Spleen (tissue), 7 donors: ENCODE data around the gene XRCC3.

Source experiments
- POLR2A ChIP-seq, 3 donors: fragments of 450-650 bp; IDR thresholded peaks; one replicate each; pipeline ENCODE4 v1.5.1; 2017; ENCODE audit warnings: antibody characterized with exemption in 3 of 3, mild to moderate bottlenecking in 1 of 3
- POLR2AphosphoS5 ChIP-seq, 3 donors: sonication (generic); formaldehyde crosslinking; IDR thresholded peaks; one replicate each; pipeline ENCODE4 v1.5.1; 2017; ENCODE audit warnings: antibody characterized with exemption in 3 of 3
- TF ChIP-seq, protein P1 (sequence below), 11 experiments: fragments of 200-600 bp in 7 of 11; fragments of 450-650 bp in 4 of 11; sonication (generic) in 4 of 11; IDR thresholded peaks in 8 of 11; conservative IDR thresholded peaks in 3 of 11; 1 replicate in 7 of 11; 2 replicates in 4 of 11; pipeline versions ENCODE4 v1.4.0 to v1.8.0; 2016 to 2021; ENCODE audit warnings: antibody characterized with exemption in 11 of 11, inconsistent platforms in 4 of 11, mild to moderate bottlenecking in 1 of 11
- donor health status: DM: no; HTN: no; CAD: no; lungs with moderate emphysema.
- donor health status: DM: no; HTN: no; CAD: no.
- donor health status: DM: no; HTN: no; CAD: no.

DNA sequence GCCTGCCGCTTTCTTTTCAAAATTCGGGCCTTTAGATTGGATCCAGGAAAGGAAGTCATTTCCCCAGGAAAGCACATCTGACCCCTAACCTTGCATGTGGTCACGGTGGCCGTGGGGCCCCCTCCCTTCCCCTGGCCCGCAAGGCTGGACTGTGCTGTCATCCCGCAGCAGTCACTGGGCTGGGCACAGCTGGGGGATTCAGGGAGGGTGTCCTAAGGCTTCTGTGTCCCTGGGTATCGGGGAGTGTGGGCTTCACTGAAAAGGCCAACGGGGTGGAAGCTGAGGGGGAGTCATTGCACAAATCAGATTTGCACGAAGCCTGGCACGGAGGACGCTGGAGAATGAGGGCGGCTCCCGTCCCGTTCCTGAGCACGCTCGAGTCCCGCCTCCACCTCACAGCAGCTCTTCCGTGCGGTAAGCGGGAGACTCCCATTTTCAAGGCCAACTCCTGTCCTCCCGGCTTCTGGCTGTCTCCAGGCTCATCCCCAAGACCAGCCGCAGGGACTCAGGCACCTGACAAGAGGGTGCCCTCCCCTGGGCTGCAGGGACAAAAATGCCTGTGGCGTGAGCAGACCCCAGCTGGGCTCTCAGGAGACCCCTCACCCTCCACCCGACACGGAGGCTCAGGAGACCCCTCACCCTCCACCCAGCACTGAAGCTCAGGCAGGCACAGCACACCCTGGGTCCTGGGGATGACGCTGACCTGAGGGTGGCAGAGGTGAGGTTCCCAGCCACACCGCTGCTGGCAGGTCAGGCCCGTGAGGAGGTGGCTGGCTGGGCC is 9.6 kb downstream of the XRCC3 start:
- TF ChIP-seq POLR2AphosphoS5 (IDR thresholded peaks at IDR 0.05) (peak; percentile 61 to 82 (median 77)), POLR2A (IDR thresholded peaks at IDR 0.05) (no peak)
- TF ChIP-seq, protein P1, sequence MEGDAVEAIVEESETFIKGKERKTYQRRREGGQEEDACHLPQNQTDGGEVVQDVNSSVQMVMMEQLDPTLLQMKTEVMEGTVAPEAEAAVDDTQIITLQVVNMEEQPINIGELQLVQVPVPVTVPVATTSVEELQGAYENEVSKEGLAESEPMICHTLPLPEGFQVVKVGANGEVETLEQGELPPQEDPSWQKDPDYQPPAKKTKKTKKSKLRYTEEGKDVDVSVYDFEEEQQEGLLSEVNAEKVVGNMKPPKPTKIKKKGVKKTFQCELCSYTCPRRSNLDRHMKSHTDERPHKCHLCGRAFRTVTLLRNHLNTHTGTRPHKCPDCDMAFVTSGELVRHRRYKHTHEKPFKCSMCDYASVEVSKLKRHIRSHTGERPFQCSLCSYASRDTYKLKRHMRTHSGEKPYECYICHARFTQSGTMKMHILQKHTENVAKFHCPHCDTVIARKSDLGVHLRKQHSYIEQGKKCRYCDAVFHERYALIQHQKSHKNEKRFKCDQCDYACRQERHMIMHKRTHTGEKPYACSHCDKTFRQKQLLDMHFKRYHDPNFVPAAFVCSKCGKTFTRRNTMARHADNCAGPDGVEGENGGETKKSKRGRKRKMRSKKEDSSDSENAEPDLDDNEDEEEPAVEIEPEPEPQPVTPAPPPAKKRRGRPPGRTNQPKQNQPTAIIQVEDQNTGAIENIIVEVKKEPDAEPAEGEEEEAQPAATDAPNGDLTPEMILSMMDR (IDR thresholded peaks at IDR 0.05 in 8 of 11, conservative IDR thresholded peaks at IDR 0.05 in 3 of 11): no peak
